HL-60 (cell line): ENCODE data around the gene CATSPERD.
"Not testable (repeated sequence)": the region's sequence is repeated elsewhere in the genome, so short reads cannot be mapped to it uniquely, and the experiment has no call there.

Source experiments
- DNase-seq, 2 experiments: peaks; one replicate each; pipeline ENCODE4 v3.0.0-alpha.2; 2010 to 2020; ENCODE audit warnings: low read depth in 1 of 2, low spot score in 1 of 2
- H3K27ac ChIP-seq: fragments of 250-450 bp; sonication (Bioruptor Pico); replicated peaks from 2 replicates; pipeline ENCODE4 v1.5.1; 2020; ENCODE audit warnings: mild to moderate bottlenecking, moderate library complexity
- H3K27me3 ChIP-seq: fragments of 250-450 bp; sonication (Bioruptor Pico); 2 replicates; pipeline ENCODE4 v1.5.1; 2021; ENCODE audit warnings: mild to moderate bottlenecking, moderate library complexity; ENCODE audit not compliant: insufficient read depth, poor library complexity, severe bottlenecking
- H3K4me3 ChIP-seq: replicated peaks from 2 replicates; pipeline ENCODE4 v1.5.1; 2011; ENCODE audit warnings: mild to moderate bottlenecking, control low read depth, low read length; ENCODE audit not compliant: insufficient read depth
- GABPA ChIP-seq: IDR thresholded peaks from 2 replicates; pipeline ENCODE4 v1.6.1; 2012; ENCODE audit warnings: low read depth
- POLR2AphosphoS5 ChIP-seq: IDR thresholded peaks from 2 replicates; pipeline ENCODE4 v1.6.1; 2012; ENCODE audit warnings: low read depth
- SPI1 ChIP-seq: IDR thresholded peaks from 2 replicates; pipeline ENCODE4 v1.6.1; 2012; ENCODE audit warnings: low read depth, mild to moderate bottlenecking, borderline replicate concordance
- TF ChIP-seq, protein P1 (sequence below): IDR thresholded peaks from one replicate; pipeline ENCODE4 v1.5.1; 2011; ENCODE audit warnings: low read length, control low read depth, inconsistent platforms; ENCODE audit not compliant: insufficient read depth
- TF ChIP-seq, protein P2 (sequence below): IDR thresholded peaks from 2 replicates; pipeline ENCODE4 v1.6.1; 2012; ENCODE audit warnings: low read depth; ENCODE audit not compliant: insufficient replicate concordance

Gene CATSPERD

DNA sequence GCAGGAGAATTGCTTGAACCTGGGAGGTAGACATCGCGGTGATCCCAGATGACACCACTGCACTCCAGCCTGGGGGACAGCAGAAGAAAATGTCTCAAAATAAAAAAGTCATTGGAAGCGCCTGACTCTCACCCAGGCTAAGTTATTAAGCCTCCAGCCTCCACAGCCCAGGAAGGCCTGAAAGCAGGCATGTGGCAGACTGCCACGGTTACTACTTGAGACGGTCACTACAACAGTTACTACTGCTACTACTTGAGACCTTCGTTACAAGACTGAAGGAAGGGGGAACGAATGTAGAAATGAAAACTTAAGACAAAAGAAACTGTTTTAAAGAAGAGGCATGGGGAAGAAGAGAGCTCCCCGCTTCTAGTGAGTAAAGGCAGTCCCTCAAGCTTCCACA is 54.5 kb downstream of the CATSPERD start:
- TF ChIP-seq, protein P1, sequence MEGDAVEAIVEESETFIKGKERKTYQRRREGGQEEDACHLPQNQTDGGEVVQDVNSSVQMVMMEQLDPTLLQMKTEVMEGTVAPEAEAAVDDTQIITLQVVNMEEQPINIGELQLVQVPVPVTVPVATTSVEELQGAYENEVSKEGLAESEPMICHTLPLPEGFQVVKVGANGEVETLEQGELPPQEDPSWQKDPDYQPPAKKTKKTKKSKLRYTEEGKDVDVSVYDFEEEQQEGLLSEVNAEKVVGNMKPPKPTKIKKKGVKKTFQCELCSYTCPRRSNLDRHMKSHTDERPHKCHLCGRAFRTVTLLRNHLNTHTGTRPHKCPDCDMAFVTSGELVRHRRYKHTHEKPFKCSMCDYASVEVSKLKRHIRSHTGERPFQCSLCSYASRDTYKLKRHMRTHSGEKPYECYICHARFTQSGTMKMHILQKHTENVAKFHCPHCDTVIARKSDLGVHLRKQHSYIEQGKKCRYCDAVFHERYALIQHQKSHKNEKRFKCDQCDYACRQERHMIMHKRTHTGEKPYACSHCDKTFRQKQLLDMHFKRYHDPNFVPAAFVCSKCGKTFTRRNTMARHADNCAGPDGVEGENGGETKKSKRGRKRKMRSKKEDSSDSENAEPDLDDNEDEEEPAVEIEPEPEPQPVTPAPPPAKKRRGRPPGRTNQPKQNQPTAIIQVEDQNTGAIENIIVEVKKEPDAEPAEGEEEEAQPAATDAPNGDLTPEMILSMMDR = no peak
- TF ChIP-seq, protein P2, sequence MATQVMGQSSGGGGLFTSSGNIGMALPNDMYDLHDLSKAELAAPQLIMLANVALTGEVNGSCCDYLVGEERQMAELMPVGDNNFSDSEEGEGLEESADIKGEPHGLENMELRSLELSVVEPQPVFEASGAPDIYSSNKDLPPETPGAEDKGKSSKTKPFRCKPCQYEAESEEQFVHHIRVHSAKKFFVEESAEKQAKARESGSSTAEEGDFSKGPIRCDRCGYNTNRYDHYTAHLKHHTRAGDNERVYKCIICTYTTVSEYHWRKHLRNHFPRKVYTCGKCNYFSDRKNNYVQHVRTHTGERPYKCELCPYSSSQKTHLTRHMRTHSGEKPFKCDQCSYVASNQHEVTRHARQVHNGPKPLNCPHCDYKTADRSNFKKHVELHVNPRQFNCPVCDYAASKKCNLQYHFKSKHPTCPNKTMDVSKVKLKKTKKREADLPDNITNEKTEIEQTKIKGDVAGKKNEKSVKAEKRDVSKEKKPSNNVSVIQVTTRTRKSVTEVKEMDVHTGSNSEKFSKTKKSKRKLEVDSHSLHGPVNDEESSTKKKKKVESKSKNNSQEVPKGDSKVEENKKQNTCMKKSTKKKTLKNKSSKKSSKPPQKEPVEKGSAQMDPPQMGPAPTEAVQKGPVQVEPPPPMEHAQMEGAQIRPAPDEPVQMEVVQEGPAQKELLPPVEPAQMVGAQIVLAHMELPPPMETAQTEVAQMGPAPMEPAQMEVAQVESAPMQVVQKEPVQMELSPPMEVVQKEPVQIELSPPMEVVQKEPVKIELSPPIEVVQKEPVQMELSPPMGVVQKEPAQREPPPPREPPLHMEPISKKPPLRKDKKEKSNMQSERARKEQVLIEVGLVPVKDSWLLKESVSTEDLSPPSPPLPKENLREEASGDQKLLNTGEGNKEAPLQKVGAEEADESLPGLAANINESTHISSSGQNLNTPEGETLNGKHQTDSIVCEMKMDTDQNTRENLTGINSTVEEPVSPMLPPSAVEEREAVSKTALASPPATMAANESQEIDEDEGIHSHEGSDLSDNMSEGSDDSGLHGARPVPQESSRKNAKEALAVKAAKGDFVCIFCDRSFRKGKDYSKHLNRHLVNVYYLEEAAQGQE = no peak
- TF ChIP-seq GABPA (no peak), SPI1 (no peak), POLR2AphosphoS5 (no peak)
- no peaks in the 10 kb centered on the region for H3K27me3 ChIP-seq
- H3K27ac ChIP-seq = no peak overlapping the region
- DNase-seq = no peak
- H3K4me3 ChIP-seq = no peak overlapping the region

DNA sequence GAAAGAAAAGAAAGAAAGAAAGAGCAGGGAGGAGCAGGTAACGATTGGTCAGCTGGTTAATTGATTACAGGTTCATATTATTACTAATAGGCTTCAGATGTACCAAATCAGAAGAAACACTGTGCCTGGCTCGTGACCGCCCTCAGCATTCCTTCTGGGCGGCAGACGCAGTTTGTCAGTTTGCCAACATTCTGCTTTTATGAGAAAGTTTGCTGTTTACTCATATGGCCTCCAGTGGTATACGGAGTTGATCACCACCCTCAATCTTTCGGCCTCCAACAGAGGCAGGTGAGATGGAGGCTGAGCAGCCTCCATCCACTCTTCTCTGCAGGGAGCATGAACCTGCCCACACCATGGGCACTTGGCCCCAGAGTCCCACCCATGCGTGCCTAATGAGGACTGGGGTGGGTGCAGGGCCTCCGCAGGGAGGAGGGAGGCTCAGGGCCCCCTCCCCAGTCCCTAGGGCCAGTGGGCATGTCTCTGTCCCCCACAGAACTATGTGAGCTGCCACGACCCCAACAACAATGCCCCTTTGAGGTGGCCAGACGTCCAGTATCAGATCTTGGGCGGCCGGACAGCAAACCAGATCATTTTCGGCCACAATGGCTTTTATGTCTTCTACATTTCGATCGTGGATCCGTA is 55.4 kb downstream of the CATSPERD start:
- TF ChIP-seq POLR2AphosphoS5 (no peak), SPI1 (no peak), GABPA (no peak)
- TF ChIP-seq, protein P2 = no peak
- TF ChIP-seq, protein P1 = no peak
- no peak for DNase-seq
- H3K27ac ChIP-seq = no peak overlapping the region
- H3K4me3 ChIP-seq = no peak overlapping the region
- no peaks in the 10 kb centered on the region for H3K27me3 ChIP-seq

DNA sequence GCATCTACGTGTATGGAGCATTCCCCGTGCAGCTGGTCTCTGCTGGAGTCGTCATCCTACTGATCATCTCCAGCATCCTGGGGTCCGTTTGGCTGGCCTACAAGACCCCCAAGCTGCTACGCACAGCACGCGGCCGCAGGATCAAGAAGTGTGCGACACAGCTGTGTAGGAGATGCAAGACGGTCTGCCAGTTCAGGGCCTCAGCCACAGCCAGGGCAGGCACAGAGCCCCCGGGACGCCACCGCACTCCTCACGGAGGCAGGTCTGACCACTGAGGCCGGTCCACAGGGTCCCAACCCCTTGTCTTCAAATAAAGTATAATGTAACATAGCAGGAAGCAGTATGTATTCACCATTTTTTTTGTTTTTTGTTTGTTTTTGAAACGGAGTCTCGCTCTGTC is 58.0 kb downstream of the CATSPERD start:
- no peaks in the 10 kb centered on the region for H3K27me3 ChIP-seq
- H3K27ac ChIP-seq = no peak overlapping the region
- no peak overlapping the region for H3K4me3 ChIP-seq
- DNase-seq = no peak
- TF ChIP-seq SPI1 = no peak
- TF ChIP-seq, protein P1 = no peak
- TF ChIP-seq GABPA = no peak
- TF ChIP-seq POLR2AphosphoS5 = no peak
- TF ChIP-seq, protein P2 = no peak

DNA sequence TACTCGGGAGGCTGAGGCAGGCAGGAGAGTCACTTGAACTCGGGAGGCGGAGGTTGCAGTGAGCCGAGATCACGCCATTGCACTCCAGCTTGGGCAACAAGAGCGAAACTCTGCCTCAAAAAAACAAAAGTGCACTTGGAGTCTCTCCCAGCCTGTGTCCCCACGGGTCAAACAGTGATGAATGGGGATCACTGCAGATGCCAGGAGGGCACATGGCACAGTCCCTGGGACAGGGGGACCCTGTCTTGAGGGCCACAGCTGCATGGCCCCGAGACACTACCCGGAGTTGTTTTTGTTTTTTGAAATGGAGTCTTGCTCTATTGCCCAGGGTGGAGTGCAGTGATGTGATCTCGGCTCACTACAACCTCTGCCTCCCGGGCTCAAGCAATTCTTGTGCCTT is 60.5 kb downstream of the CATSPERD start:
- H3K27me3 ChIP-seq, H3K27ac ChIP-seq, DNase-seq, H3K4me3 ChIP-seq: not testable (repeated sequence)
